ENCODE results near the gene PRPF19.

Gene PRPF19

GRCh38 chr11:60937144-60937527 lies 30.8 kb upstream of the PRPF19 start:
- DNase-seq, result no peak

- DNase-seq, result no peak
Measured at GRCh38 chr11:60936467-60937143, 30.2 kb upstream of the PRPF19 start.

- DNase-seq, result no peak
Measured at GRCh38 chr11:60935676-60936442, 29.5 kb upstream of the PRPF19 start.

GRCh38 chr11:60934790-60935605 lies 28.6 kb upstream of the PRPF19 start:
- DNase-seq, result no peak

- DNase-seq, result no peak
Measured at GRCh38 chr11:60934124-60934789, 27.9 kb upstream of the PRPF19 start.

GRCh38 chr11:60933416-60934123 lies 27.2 kb upstream of the PRPF19 start:
- no peak for DNase-seq

- DNase-seq, result no peak
Measured at GRCh38 chr11:60932605-60933356, 26.4 kb upstream of the PRPF19 start.

GRCh38 chr11:60931917-60932316 lies 25.5 kb upstream of the PRPF19 start:
- DNase-seq, result no peak

- no peak for DNase-seq
Measured at GRCh38 chr11:60930394-60930793, 24.0 kb upstream of the PRPF19 start.

GRCh38 chr11:60929764-60930163 lies 23.4 kb upstream of the PRPF19 start:
- DNase-seq, result no peak

GRCh38 chr11:60928563-60929001 lies 22.2 kb upstream of the PRPF19 start:
- DNase-seq, result no peak

- no peak for DNase-seq
Measured at GRCh38 chr11:60927600-60927999, 21.2 kb upstream of the PRPF19 start.

GRCh38 chr11:60927061-60927592 lies 20.7 kb upstream of the PRPF19 start:
- DNase-seq, result no peak

GRCh38 chr11:60926500-60926899 lies 20.1 kb upstream of the PRPF19 start:
- no peak for DNase-seq

- no peak for DNase-seq
Measured at GRCh38 chr11:60925868-60926267, 19.5 kb upstream of the PRPF19 start.

GRCh38 chr11:60924906-60925853 lies 18.8 kb upstream of the PRPF19 start:
- no peak for DNase-seq

GRCh38 chr11:60924110-60924905 lies 17.9 kb upstream of the PRPF19 start, which contains the start of gene TMEM132A:
TMEM132A (plus strand) TSS chr11:60924460; CDS start chr11:60924634, 174 bp downstream.
- no peak for DNase-seq

- DNase-seq, result no peak
Measured at GRCh38 chr11:60923800-60924109, 17.4 kb upstream of the PRPF19 start.

- DNase-seq, result no peak
Measured at GRCh38 chr11:60923326-60923725, 16.9 kb upstream of the PRPF19 start.
